MV-4-11 (cell line): ENCODE data around the gene ATG12.

Experiments
- DNase-seq: peaks from one replicate; lab custom pipeline; 2025; lab: John Stamatoyannopoulos, UW

The ATG12 gene

GRCh38 chr5:115806986-115807653 is 34.2 kb downstream of the ATG12 start:
- no peak for DNase-seq

DNA sequence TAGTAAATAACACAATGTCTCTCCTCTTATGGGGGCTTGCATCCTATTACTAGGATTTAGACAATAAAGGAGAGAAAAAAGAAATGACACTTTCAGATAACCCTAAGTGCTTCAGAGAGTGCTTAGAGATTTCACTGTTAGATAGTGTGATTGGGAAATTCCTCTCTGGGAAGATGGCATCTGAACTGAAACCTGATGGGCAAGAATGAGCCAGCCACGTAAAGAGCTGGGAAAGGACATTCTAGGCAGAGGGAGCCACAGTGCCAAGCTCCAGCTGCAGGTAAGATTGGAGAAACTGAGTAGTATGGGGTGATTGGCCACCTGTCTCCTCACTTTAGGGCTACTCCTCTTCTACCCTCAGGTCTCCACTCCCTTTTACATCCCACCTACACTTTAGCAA is 39.4 kb downstream of the ATG12 start:
- no peak for DNase-seq

DNA sequence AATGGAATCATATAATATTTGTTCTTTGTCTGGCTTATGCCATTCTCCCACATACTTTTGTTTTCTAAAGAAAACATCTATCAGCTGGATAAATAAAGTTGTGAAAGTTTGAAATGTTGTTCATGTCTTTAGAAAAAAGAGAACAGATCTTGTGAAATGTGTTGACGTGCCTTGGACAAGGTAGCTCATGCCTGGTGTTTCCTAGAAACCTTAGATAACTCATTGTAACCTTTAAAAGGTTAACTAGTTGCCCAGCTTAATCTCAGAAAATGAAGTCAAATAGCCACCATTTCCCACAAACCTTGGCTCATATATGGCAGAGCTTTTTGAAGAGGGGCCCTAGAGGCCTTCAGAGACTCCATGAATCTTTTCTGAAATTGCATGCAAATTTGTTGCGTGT is 40.2 kb downstream of the ATG12 start:
- DNase-seq, result no peak

GRCh38 chr5:115800108-115800507 is 41.3 kb downstream of the ATG12 start:
- DNase-seq, result no peak

DNA sequence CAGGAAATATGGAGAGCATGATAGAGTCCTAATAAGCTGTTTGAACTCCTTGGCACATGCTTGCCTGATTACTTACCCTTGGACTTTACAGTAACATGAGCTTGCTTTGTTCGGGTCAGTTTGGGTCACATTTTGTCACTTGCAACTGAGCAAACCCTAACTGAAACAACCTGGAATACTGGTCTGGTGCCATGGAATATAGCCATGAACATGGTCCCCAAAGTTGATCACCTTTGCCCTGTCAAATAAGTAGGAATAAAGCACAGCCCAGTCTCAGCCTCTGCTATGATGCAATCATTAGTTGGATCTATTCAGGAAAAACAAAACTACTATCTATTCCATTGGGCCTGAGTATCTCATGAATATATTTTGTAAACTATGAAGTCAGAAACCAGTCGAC is 43.1 kb downstream of the ATG12 start:
- no peak for DNase-seq

DNA sequence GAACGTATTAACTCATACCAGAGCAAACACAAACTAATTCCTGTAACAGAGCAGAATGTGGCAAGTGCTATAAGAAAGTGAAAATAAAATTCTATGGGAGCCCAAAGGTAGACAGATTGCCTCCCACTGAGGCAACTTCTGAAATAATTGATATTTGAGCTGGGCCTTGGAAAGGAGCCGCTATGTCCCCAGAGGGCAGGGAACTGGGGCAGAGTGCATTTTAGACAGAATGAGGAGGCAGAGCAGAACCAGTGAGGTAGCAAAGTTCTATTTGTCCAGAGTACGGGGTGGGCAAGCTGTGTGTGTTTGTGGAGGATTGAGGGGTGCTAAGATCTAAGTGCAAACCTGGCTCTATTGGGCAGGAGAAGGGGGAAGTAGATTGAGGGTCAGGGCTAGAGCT is 44.7 kb downstream of the ATG12 start:
- no peak for DNase-seq

DNA sequence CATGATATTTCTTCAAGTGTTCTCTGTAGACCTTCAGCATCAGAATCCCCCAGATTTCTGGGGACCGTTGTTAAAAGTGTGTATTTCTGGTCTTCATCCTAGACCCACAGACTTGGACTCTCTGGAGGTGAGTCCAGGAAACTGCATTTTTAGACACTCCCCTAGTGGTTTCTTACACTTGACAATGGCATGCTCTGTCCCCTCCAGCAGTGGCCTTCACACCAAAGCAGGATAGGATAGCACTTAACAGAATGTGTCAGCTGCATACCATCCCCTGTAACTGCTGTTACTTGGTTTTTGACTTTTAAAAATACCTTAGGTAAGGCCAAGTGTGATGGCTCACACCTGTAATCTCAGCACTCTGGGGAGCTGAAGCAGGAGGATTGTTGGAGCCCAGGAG is 45.7 kb downstream of the ATG12 start:
- DNase-seq, result no peak

- DNase-seq, result no peak
Measured at GRCh38 chr5:115788440-115788839, 52.9 kb downstream of the ATG12 start.

DNA sequence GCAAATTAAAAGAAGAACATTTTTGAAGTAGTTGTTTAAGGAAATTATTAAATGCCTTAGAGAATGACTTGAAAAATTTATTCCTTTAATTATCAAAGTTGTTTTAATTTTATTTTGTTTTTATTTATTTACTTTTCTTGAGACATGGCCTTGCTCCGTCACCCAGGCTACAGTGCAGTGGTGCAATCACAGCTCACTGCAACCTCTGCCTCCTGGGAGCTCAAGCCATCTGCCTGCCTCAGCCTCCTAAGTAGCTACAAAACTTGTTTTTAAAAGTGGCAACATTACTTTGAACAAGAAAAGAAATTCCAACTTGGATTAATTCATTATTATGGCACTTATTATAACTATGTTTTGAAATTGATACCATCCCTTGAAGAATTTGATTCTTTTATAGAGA is 53.9 kb downstream of the ATG12 start:
- DNase-seq, result no peak

DNA sequence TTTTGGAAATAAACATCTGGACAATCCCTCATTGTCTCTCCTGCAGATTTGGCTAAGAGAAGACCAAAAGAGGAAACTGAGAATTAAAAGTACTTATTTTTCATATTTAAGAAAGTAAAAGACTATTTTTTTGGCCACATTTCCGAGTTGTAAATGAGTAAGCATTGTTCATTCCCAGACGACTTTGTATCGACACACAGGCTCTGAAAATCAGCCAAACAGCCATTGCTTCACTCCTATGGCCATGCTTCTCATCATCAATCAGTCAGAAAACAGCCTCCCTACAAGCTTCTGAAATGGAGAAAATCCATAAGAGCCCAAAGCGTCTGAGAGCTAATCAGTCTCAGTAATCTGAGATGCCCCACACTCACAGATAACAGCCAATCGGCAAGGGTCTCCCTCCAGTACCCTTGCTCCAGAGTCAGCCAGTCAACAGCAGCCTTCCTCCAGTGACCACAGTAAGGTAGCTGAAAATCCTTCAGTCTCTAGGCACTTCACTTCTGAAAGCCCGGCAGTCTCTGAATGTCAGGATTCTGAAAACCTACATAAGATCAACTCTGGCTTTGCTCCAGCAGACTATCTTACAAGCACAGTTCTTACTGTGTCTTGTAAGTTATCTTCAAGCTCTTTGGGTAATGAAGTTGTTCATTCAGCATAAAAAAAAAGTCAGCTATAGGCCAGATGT is 55.8 kb downstream of the ATG12 start:
- DNase-seq, result no peak

DNA sequence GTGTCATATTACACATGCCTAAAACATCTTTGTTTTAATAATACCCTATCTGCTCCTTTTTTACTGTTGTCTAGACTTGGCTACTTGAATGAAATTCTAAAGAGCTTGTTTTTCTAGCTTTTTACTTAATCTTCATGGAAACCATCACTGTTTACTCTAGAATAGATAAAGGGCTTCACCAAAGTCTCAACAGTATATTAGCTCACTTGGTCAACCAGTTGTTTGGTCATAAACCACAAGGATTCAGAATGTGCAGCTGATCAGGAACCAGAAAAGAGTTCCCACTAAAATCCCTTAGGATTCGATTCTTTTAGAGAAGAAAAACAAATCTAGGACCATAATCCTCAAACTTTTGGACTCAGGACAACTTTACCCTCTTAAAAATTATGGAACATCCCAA is 62.9 kb downstream of the ATG12 start:
- no peak for DNase-seq
